Stimulated activated CD4-positive, alpha-beta T cell treated with anti-CD3 and anti-CD28 coated beads, Interleukin-2, amount 100 ng/mL, for 4 hours (primary cell): ENCODE measurements around the gene MANEA.
"Not testable (repeated sequence)": the region's sequence is repeated elsewhere in the genome, so short reads cannot be mapped to it uniquely, and the experiment has no call there.

Experiments used
- DNase-seq: peaks from one replicate; pipeline ENCODE4 v3.0.0-alpha.2; 2020; ENCODE audit warnings: low read depth

MANEA gene, protein sequence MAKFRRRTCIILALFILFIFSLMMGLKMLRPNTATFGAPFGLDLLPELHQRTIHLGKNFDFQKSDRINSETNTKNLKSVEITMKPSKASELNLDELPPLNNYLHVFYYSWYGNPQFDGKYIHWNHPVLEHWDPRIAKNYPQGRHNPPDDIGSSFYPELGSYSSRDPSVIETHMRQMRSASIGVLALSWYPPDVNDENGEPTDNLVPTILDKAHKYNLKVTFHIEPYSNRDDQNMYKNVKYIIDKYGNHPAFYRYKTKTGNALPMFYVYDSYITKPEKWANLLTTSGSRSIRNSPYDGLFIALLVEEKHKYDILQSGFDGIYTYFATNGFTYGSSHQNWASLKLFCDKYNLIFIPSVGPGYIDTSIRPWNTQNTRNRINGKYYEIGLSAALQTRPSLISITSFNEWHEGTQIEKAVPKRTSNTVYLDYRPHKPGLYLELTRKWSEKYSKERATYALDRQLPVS

DNA sequence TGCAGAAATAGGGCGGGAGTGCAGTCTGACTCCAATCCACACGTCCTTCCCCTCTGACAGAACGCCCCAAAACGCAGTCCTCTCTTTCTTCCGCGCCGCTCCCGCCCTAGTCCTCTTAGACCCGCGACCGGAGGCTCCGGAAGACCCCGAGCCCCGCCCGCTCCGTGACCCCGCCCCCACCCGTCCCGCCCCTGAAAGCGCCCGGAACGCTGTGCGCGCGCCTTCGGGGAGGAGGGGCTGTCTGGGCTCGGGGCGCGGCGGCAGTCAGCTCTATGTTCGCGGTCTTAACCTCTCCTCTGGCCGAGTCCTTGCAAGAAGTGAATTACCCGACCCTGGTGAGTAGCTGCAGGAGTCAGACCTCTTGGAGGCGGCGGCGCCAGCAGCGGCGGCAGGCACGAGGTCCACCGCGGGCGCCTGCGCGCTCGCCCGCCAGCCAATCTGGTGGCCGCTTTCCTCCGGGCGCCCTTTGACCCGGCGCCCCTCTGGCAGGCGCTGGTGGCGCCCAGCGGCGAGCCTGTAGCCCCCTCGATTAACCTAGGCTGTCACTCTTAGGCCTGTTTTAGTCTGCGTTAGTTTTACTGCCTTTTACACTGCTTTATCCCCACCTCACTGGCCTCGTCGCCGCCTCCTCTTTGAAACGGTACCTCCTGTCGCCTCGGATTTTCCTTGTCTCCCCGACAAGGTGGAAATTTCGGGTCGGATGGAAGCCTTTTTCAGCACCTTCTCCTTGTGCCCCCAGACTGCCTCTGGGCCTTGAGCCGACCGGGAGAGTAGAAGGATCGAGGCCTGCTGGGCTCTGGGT, at the start of gene MANEA:
TSS of gene MANEA (plus strand) at position 232 of the 802 bp plus-strand sequence. CDS start 8,905 bp downstream, outside the sequence.
- peak; percentile 65 for DNase-seq

GRCh38 chr6:95529762-95530161, 47.6 kb upstream of the MANEA start:
- no peak for DNase-seq

DNA sequence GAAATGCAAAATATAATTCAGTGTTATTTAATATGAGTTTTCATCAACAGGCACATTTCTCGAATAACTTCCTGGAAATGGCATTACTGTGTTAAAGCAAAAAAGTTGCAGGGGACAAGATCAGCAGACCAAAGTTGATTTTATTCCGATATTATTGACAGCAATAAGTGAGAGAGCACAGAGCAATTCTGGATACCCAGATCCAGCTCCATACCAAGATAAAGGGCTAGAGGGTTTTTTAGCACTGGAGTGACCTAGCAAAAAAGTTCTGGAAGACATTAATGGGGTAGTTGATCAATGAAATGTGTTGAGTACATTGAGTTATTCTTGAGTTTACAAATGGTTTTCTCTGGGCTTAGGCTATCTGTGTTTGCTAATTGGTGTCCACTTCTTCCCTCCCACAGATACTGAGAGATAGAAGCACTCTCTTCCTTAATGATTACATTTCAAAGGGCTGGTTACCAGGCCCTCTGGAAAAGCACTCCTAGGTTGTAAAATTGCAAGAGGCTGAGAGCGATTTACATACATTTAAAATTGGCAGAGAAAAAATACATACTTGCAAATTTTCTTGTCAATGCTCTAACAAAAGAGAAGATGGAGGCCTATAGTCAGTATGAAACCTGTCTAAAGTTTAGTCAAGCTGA, 47.0 kb upstream of the MANEA start:
- no peak for DNase-seq

DNA sequence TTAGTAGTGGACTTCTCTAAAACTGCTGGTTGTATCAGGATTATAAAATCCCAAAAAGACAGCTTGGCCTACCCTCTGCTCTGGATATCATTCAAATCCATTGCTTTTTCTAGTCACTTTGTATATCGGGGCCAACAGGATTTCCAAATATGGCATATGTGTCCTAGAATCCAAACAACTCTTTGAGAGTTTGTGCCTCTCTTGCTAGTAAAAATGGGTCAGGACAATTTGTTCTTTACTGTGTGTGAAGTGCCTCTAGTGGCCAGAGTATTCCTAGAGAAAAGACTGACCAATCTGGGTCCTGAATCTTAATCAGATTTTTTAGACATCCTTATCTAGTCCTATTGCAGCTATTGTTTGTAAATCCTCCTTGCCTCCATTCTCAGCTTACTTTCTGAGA, 33.5 kb upstream of the MANEA start:
- DNase-seq: no peak

- DNase-seq: no peak
Observed at GRCh38 chr6:95544517-95545225, 32.7 kb upstream of the MANEA start.

DNA sequence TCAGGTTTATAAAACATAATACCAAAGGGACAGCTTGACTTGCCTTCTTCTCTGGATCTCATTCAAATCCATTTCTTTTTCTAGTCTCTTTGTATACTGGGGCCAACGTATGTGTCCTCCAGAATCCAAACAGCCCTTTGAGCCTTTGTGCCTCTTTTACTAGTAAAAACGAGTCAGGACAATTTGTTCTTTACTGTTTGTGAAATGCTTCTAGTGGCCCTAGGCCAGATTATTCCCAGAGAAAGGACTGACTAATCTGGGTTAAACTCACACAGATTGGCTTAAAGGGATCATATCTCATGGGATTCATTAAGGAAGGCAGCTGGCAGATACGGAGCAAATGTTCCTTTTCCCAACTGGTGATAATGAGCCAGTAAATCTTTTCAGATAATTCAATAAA, 32.1 kb upstream of the MANEA start:
- DNase-seq: no peak

DNA sequence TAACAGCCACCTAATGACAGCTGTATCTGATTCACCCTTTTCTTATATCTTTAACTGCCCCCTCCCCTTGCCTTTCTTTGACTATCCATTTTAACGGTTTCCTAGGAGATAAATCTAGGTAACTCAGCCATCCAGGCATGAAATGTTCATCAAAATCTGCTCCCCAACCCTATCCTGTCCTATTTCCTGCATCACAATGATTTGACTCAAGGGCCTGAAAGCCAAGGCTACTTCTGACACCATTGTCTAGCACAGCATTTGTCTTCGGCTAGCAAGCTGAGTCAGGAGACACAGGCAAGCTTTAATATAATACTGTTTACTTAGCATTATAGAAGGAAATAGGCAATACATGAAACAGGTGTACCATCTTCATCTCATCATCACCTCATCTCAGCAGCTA, 31.6 kb upstream of the MANEA start:
- no peak for DNase-seq

DNA sequence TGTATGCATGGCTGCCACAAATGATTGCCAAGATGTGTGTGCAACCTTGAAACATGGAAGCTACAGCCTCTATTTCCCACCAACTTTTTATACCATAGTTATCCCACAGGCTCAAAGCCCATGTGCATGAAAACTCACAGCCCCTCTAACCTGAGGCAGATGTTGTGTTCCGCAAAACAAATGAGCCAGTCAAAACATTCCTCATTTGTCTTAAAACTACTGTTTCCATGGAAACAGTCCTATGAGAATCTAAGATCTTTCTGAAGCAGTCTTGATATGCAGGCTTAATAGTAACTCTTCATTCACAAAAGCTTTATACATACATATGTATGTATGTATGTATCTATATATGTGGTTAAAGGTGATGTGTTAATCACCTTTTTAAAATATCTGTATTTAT, 31.2 kb upstream of the MANEA start:
- DNase-seq: no peak

DNA sequence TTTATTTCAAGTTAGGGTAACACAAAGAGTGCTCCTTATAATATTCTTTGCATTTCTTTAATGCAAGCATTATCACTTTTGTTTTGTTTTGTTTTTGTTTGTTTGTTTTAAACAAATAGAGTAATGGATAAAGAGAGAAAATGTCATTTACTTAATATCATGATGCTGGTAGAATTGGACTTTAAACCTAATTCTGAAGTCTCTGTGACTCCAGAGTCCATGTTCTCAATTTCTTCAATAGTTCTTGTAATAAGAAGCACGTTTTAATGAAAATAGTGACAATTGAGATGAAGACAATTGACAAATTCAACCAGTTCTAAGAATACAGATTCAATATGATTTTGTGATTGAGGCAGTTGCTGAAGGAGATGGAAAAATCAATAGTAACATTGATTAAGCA, 30.3 kb upstream of the MANEA start:
- no peak for DNase-seq

GRCh38 chr6:95548188-95548786, 29.0 kb upstream of the MANEA start:
- no peak for DNase-seq

DNA sequence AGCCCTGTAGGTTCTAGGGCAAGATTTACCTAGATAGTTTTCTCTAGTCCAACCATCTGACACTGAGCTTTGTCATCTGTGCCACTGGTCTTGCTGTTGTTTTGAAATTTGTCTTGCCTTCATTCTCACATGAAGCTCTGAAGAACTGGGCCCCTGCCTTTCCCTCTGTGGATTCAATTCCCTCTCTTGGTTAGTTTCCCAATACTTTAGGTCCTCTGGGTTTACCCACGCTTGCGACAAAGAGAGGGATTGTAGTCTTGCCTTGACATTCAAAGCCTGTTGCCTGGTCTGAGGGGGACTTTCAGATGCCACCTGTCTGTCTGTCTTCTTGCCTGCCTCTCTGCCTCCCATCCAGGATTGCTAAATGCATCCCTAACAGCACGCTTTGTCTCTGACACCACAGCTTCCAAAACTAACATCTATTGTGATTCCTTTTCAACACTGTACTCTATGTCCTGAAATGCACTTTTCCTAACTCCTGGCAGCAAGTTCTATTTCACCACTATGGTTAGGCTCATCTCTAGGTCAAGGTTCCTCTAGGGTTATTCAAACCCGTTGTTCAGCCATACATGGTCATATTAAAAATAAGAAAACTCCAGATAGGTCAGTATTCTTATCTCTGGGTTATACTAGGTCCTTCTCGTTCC, 25.5 kb upstream of the MANEA start:
- DNase-seq: no peak

DNA sequence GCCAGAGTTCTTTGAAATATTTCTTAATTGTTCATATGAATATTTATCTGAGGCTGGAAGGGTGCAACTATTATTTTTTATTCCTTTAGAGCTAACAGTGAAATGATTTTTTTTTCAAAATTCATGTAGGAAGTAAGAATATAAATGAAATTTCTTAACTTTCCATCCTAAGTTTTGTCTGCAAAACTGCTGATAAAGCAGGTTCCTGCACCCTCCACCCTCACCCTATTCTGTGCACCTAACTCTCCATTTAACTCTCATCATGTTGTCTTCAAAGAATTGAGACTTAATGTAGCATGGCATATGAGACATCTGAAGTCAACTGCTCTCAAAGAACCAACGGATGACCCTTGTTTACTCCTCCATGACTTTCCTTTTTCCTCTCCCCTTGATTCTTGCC, 23.5 kb upstream of the MANEA start:
- no peak for DNase-seq

GRCh38 chr6:95560956-95561355, 16.4 kb upstream of the MANEA start:
- not testable (repeated sequence) for DNase-seq

- no peak for DNase-seq
Observed at GRCh38 chr6:95569560-95569959, 7.8 kb upstream of the MANEA start.

DNA sequence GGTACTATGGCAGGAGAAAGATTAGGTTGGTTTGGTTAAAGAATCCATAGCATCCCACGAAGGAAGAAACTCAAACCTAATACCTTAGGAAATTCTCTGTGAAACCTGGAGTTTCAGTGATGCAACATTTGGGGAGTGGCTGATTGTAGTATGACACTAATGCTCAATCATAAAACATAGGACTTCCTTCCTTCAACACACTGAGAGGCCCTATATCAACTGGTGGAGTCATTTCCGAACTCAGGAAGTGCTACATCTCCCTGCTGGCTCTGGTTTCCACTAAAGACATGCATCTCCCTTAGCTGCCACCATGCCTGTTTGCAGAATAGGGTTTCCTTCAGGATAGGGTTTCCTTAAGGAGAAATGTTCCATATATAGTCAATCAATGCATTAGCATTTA, 5.2 kb upstream of the MANEA start:
- DNase-seq: no peak

DNA sequence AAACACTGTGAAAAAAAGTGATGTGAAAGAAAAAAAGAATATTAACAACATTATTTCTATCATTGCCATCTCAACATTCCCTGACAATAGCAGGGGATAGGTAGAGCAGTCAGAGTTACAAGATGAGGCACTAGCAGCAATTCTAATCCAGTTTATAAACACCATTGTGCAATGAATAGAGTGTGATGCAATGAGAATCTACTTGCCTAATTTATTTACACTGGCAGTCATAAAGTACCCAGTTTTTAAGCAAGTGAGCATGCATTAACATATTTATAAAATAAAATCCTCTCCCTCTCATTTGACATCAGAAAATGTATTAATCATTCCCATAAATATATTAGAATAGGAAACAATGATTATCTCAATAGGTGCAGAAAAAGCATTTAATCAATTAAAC, 2.5 kb upstream of the MANEA start:
- no peak for DNase-seq

DNA sequence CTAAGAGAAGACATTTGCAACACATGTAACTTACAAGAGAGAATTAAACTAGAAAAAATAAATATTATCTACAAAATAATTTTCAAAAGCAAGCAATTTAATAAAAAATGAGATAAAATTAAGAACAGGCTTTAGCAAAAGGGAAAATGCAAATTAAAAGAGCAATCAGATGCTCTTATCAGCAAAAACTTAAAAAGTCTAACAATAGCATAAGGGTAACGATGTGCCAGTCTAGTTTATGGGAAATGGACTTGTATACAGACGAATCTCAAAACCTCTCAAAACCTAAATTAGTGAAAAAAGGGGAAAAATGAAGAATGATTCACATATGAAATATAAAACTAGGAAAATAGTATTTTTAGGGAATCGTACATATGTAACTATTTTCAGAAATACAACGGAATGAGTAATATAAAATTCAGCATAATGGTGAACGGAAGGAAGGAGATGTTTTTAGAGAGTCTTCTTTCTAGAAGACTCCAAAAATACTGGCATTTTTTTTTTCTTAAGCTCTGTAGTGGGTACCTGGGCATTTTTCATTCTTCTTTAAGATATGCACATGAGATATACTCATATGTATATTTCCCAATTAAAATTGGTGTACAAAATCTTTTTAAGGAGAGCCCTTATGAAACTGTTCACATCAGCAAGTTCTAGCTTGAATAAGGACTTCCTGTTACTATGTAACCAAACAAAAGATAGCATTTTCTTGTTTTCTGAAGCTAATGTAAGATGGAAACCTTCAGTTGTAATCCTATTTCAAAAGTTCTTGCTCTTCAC, 927 bp upstream of the MANEA start:
- no peak for DNase-seq

- DNase-seq: no peak
Observed at GRCh38 chr6:95576998-95577303, 384 bp upstream of the MANEA start.

DNA sequence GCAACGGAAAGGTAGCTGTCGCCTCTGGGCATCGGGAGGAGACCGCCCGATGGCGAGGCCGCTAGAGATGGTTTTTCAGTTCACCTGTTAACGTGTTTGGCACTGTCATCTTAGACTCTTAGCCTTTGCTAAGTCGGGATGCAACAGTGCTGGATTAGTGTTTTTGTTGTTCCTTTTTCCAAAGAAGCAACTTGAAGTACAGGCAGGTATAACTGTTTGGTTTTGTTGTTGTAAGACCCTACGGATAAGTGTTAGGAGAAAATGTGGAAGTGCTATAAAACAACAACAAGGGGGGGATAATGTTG, 723 bp downstream of the MANEA start:
- DNase-seq: peak; percentile 3

GRCh38 chr6:95581073-95581472, 3.7 kb downstream of the MANEA start:
- DNase-seq: no peak

GRCh38 chr6:95584226-95584625, 6.9 kb downstream of the MANEA start:
- not testable (repeated sequence) for DNase-seq
